ENCODE results near the gene TGIF2.

TGIF2 gene

DNA sequence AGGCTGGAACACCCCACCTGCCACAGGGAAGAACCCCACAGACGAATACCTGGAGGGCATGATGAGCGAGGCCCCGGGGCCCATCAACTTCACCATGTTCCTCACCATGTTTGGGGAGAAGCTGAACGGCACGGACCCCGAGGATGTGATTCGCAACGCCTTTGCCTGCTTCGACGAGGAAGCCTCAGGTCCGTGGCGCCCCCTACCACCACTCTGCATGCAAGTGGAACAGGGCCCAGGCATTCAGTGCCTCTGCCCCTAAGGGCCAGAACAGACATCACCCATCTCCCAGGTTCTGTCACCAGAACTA is 25.4 kb upstream of the TGIF2 start:
- H3K27me3 ChIP-seq (ENCODE audit: low read depth, low read length), result no peaks in the 10 kb centered on the region
- no peak overlapping the region for H2AFZ ChIP-seq (ENCODE audit: low read depth, low read length)
- no peak overlapping the region for H3K9ac ChIP-seq (ENCODE audit: low read length)
- H3K4me3 ChIP-seq (ENCODE audit: low read length), result no peak overlapping the region
- TF ChIP-seq, protein P1, sequence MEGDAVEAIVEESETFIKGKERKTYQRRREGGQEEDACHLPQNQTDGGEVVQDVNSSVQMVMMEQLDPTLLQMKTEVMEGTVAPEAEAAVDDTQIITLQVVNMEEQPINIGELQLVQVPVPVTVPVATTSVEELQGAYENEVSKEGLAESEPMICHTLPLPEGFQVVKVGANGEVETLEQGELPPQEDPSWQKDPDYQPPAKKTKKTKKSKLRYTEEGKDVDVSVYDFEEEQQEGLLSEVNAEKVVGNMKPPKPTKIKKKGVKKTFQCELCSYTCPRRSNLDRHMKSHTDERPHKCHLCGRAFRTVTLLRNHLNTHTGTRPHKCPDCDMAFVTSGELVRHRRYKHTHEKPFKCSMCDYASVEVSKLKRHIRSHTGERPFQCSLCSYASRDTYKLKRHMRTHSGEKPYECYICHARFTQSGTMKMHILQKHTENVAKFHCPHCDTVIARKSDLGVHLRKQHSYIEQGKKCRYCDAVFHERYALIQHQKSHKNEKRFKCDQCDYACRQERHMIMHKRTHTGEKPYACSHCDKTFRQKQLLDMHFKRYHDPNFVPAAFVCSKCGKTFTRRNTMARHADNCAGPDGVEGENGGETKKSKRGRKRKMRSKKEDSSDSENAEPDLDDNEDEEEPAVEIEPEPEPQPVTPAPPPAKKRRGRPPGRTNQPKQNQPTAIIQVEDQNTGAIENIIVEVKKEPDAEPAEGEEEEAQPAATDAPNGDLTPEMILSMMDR (IDR thresholded peaks at IDR 0.05; ENCODE audit: low read depth, low read length), result peak; percentile 31
- TF ChIP-seq EZH2phosphoT487 (IDR thresholded peaks at IDR 0.05; ENCODE audit: low read depth), result no peak
- no peak overlapping the region for H3K27ac ChIP-seq (ENCODE audit: low read length)
- H4K20me1 ChIP-seq (ENCODE audit: insufficient read depth, low read length), result 0 out of 2 replicates have a peak, but pooled peaks cover 9% of the 10 kb centered on the region
- no peak overlapping the region for H3K4me2 ChIP-seq (ENCODE audit: low read length)
- H3K36me3 ChIP-seq (replicated peaks; ENCODE audit: low read depth, low read length), result no peaks in the 10 kb centered on the region
- peaks cover 10% of the 10 kb centered on the region; the same call in 1 of the 2 replicates for H3K4me1 ChIP-seq (ENCODE audit: low read length)
- H3K9me3 ChIP-seq (ENCODE audit: insufficient read depth, low read length), result no peaks in the 10 kb centered on the region
- no peaks in the 10 kb centered on the region; the same call in 1 of the 2 replicates for H3K79me2 ChIP-seq (ENCODE audit: low read length)

DNA sequence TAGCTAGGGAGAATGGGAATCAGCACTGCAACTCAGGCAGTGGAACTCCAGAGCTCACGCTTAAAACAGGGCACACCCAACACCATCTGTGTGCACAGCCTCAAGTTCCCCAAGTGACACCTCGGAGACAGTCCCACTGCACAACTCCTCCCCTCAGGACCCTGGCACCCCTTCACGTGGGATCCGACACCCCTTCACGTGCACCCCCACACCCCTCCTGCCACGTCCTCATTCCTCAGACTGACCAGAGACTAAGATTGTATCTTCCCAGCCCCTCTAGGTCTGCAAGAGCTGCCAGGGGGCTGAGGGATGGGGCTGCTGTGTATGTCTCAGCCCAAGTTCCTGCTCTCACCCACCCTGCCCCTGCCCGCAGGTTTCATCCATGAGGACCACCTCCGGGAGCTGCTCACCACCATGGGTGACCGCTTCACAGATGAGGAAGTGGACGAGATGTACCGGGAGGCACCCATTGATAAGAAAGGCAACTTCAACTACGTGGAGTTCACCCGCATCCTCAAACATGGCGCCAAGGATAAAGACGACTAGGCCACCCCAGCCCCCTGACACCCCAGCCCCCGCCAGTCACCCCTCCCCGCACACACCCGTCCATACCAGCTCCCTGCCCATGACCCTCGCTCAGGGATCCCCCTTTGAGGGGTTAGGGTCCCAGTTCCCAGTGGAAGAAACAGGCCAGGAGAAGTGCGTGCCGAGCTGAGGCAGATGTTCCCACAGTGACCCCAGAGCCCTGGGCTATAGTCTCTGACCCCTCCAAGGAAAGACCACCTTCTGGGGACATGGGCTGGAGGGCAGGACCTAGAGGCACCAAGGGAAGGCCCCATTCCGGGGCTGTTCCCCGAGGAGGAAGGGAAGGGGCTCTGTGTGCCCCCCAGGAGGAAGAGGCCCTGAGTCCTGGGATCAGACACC is 24.4 kb upstream of the TGIF2 start:
- peaks cover 10% of the 10 kb centered on the region; the same call in 1 of the 2 replicates for H3K4me1 ChIP-seq (ENCODE audit: low read length)
- 0 out of 2 replicates have a peak, but pooled peaks cover 9% of the 10 kb centered on the region for H4K20me1 ChIP-seq (ENCODE audit: insufficient read depth, low read length)
- no peaks in the 10 kb centered on the region for H3K27me3 ChIP-seq (ENCODE audit: low read depth, low read length)
- no peaks in the 10 kb centered on the region; the same call in 1 of the 2 replicates for H3K79me2 ChIP-seq (ENCODE audit: low read length)
- H2AFZ ChIP-seq (ENCODE audit: low read depth, low read length), result no peak overlapping the region
- no peak overlapping the region for H3K4me2 ChIP-seq (ENCODE audit: low read length)
- no peak overlapping the region for H3K27ac ChIP-seq (ENCODE audit: low read length)
- no peak for TF ChIP-seq EZH2phosphoT487 (IDR thresholded peaks at IDR 0.05; ENCODE audit: low read depth)
- TF ChIP-seq, protein P1 (IDR thresholded peaks at IDR 0.05; ENCODE audit: low read depth, low read length), result no peak
- no peaks in the 10 kb centered on the region for H3K9me3 ChIP-seq (ENCODE audit: insufficient read depth, low read length)
- no peaks in the 10 kb centered on the region for H3K36me3 ChIP-seq (replicated peaks; ENCODE audit: low read depth, low read length)
- H3K9ac ChIP-seq (ENCODE audit: low read length), result no peak overlapping the region
- H3K4me3 ChIP-seq (ENCODE audit: low read length), result no peak overlapping the region

DNA sequence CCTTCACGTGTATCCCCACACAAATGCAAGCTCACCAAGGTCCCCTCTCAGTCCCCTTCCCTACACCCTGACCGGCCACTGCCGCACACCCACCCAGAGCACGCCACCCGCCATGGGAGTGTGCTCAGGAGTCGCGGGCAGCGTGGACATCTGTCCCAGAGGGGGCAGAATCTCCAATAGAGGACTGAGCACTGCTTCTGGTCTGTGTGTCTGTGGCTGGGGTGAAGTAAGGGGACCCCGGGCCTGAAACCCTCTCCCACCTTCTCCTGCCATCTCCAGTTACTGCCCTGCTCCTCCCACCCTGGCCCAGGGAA is 23.8 kb upstream of the TGIF2 start:
- H3K4me1 ChIP-seq (ENCODE audit: low read length), result peaks cover 10% of the 10 kb centered on the region; the same call in 1 of the 2 replicates
- no peak overlapping the region for H3K4me3 ChIP-seq (ENCODE audit: low read length)
- no peaks in the 10 kb centered on the region; the same call in 1 of the 2 replicates for H3K79me2 ChIP-seq (ENCODE audit: low read length)
- no peak overlapping the region for H2AFZ ChIP-seq (ENCODE audit: low read depth, low read length)
- H3K4me2 ChIP-seq (ENCODE audit: low read length), result no peak overlapping the region
- 0 out of 2 replicates have a peak, but pooled peaks cover 9% of the 10 kb centered on the region for H4K20me1 ChIP-seq (ENCODE audit: insufficient read depth, low read length)
- H3K9ac ChIP-seq (ENCODE audit: low read length), result no peak overlapping the region
- H3K27ac ChIP-seq (ENCODE audit: low read length), result no peak overlapping the region
- no peaks in the 10 kb centered on the region for H3K36me3 ChIP-seq (replicated peaks; ENCODE audit: low read depth, low read length)
- no peaks in the 10 kb centered on the region for H3K9me3 ChIP-seq (ENCODE audit: insufficient read depth, low read length)
- H3K27me3 ChIP-seq (ENCODE audit: low read depth, low read length), result no peaks in the 10 kb centered on the region
- TF ChIP-seq, protein P1 (IDR thresholded peaks at IDR 0.05; ENCODE audit: low read depth, low read length), result no peak

- Histone ChIP-seq H3K36me3 (replicated peaks; ENCODE audit: low read depth, low read length) (no peaks in the 10 kb centered on the region), H3K4me3 (ENCODE audit: low read length) (no peak overlapping the region), H3K79me2 (ENCODE audit: low read length) (no peaks in the 10 kb centered on the region; the same call in 1 of the 2 replicates), H3K4me2 (ENCODE audit: low read length) (no peak overlapping the region), H3K9me3 (ENCODE audit: insufficient read depth, low read length) (no peaks in the 10 kb centered on the region), H2AFZ (ENCODE audit: low read depth, low read length) (no peak overlapping the region), H3K9ac (ENCODE audit: low read length) (no peak overlapping the region), H3K27me3 (ENCODE audit: low read depth, low read length) (no peaks in the 10 kb centered on the region), H4K20me1 (ENCODE audit: insufficient read depth, low read length) (0 out of 2 replicates have a peak, but pooled peaks cover 9% of the 10 kb centered on the region), H3K4me1 (ENCODE audit: low read length) (peaks cover 10% of the 10 kb centered on the region; the same call in 1 of the 2 replicates), H3K27ac (ENCODE audit: low read length) (no peak overlapping the region)
- TF ChIP-seq, protein P1 (IDR thresholded peaks at IDR 0.05; ENCODE audit: low read depth, low read length), result no peak
- no peak for TF ChIP-seq EZH2phosphoT487 (IDR thresholded peaks at IDR 0.05; ENCODE audit: low read depth)
Observed at GRCh38 chr20:36549942-36550789, 23.2 kb upstream of the TGIF2 start.
